Measurements from ENCODE around the gene RASGEF1C.

Gene RASGEF1C

DNA sequence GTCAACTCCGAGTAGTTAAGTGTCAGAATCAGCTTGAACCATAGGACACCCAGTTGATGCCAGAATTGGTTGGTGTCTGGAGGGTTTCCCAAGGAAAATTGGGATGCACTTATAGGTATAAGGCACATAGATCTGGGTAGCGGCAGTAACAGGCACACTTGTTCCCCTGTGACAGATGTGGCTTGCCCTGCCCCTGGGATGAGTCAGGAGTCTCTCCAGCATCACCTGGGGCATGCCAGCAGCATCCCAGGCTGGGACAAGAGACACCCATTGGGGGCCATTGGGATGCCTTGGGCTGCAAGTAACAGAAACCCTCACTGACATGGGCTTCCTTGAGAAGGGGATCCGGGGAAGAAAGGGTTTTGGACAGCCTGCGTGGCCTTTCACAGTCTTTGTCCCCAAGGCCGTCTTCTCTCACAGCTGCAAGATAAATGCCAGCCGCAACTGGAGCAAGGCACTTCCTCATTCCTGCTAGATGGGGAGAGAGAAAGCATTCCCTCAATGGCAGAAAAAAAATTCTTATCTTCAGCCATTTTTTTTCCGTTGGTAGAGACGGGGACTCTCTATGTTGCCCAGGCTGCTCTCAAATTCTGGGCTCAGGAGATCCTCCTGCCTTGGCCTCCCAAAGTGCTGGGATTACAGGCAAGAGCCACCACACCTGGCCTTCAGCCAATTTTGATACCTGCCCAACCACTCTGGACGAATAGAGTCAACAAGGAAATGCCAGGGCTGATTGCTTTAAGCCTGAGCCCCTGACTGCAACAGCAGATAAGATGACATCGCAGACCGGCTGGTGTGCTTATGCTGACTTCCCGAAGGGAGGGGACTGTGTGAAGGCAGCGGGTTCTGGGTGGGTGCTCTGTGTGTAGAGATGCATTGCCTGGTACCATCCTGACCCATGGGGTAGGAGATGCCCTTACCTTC is 124.1 kb downstream of the RASGEF1C start:
- no peaks in the 10 kb centered on the region for H3K9me3 ChIP-seq
- peaks cover 24% of the 10 kb centered on the region for H3K27me3 ChIP-seq
- TF ChIP-seq, protein P1, sequence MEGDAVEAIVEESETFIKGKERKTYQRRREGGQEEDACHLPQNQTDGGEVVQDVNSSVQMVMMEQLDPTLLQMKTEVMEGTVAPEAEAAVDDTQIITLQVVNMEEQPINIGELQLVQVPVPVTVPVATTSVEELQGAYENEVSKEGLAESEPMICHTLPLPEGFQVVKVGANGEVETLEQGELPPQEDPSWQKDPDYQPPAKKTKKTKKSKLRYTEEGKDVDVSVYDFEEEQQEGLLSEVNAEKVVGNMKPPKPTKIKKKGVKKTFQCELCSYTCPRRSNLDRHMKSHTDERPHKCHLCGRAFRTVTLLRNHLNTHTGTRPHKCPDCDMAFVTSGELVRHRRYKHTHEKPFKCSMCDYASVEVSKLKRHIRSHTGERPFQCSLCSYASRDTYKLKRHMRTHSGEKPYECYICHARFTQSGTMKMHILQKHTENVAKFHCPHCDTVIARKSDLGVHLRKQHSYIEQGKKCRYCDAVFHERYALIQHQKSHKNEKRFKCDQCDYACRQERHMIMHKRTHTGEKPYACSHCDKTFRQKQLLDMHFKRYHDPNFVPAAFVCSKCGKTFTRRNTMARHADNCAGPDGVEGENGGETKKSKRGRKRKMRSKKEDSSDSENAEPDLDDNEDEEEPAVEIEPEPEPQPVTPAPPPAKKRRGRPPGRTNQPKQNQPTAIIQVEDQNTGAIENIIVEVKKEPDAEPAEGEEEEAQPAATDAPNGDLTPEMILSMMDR (IDR thresholded peaks at IDR 0.05): no peak
- H3K27ac ChIP-seq: peak overlapping the region; percentile 27
- H3K36me3 ChIP-seq: no peaks in the 10 kb centered on the region
- peaks cover 18 to 25% of the 10 kb centered on the region in 2 experiments for H3K4me1 ChIP-seq (ENCODE audit: control insufficient read depth in 1 of 2, insufficient read depth in 1 of 2, low read depth in 1 of 2, low read length in 1 of 2)
- H3K4me3 ChIP-seq (ENCODE audit: low read depth in 1 of 2, low read length in 1 of 2): no peak overlapping the region

GRCh38 chr5:180083529-180084060 is 125.4 kb downstream of the RASGEF1C start:
- Histone ChIP-seq H3K27ac (no peak overlapping the region), H3K36me3 (no peaks in the 10 kb centered on the region), H3K27me3 (peaks cover 30% of the 10 kb centered on the region), H3K4me3 (ENCODE audit: low read depth in 1 of 2, low read length in 1 of 2) (no peak overlapping the region), H3K4me1 (ENCODE audit: control insufficient read depth in 1 of 2, insufficient read depth in 1 of 2, low read depth in 1 of 2, low read length in 1 of 2) (peaks cover 17 to 25% of the 10 kb centered on the region in 2 experiments), H3K9me3 (no peaks in the 10 kb centered on the region)
- TF ChIP-seq, protein P1 (IDR thresholded peaks at IDR 0.05): no peak

DNA sequence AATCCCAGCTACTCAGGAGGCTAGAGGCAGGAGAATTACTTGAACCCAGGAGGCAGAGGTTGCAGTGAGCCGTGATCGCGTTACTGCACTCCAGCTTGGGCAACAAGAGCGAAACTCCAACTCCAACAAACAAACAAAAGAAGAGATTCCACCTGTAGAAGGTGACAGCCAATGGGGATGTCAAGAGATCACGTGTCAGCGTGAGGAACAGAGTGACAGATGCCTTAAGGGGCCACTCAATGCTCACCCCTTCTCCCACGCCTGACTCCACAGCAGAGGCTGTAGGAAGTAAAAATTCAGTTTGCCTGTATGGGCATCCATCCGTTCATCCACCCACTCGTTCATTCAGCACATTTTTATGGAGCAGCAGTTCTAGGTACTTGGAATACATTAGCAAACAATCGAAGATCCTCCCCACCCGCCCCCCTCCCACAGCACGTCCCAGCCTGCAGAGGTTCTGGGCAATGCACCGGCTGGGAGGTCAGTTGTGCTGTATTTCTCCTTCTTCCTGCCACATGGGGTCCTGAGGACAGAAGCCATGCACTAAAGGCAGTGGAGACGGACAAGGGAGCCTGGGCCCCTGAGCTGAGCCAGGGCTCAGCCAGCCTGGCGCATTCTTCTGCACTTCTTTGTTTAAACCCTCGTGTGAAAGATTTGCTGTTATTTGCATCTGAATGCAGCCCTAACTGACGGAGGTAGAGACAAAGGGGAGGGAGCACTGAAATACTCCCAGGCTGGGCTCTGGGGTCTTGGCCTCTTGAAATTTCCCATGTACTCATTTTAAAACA is 126.2 kb downstream of the RASGEF1C start:
- Histone ChIP-seq H3K36me3 (no peaks in the 10 kb centered on the region), H3K4me1 (ENCODE audit: control insufficient read depth in 1 of 2, insufficient read depth in 1 of 2, low read depth in 1 of 2, low read length in 1 of 2) (peaks cover 17 to 25% of the 10 kb centered on the region in 2 experiments), H3K27me3 (peaks cover 32% of the 10 kb centered on the region), H3K27ac (no peak overlapping the region), H3K4me3 (ENCODE audit: low read depth in 1 of 2, low read length in 1 of 2) (no peak overlapping the region), H3K9me3 (no peaks in the 10 kb centered on the region)
- TF ChIP-seq, protein P1 (IDR thresholded peaks at IDR 0.05): no peak

GRCh38 chr5:180081481-180081880 is 127.5 kb downstream of the RASGEF1C start:
- Histone ChIP-seq H3K4me3 (ENCODE audit: low read depth in 1 of 2, low read length in 1 of 2) (no peak overlapping the region), H3K4me1 (ENCODE audit: control insufficient read depth in 1 of 2, insufficient read depth in 1 of 2, low read depth in 1 of 2, low read length in 1 of 2) (peaks cover 17 to 25% of the 10 kb centered on the region in 2 experiments), H3K27me3 (peaks cover 32% of the 10 kb centered on the region), H3K9me3 (no peaks in the 10 kb centered on the region), H3K27ac (no peak overlapping the region), H3K36me3 (no peaks in the 10 kb centered on the region)
- TF ChIP-seq, protein P1 (IDR thresholded peaks at IDR 0.05): no peak

- TF ChIP-seq, protein P1 (IDR thresholded peaks at IDR 0.05): no peak
- H3K4me3 ChIP-seq (ENCODE audit: low read depth in 1 of 2, low read length in 1 of 2): no peak overlapping the region
- H3K9me3 ChIP-seq: no peaks in the 10 kb centered on the region
- H3K27me3 ChIP-seq: peaks cover 32% of the 10 kb centered on the region
- no peak overlapping the region for H3K27ac ChIP-seq
- peaks cover 17 to 25% of the 10 kb centered on the region in 2 experiments for H3K4me1 ChIP-seq (ENCODE audit: control insufficient read depth in 1 of 2, insufficient read depth in 1 of 2, low read depth in 1 of 2, low read length in 1 of 2)
- H3K36me3 ChIP-seq: no peaks in the 10 kb centered on the region
Observed at GRCh38 chr5:180080486-180081280, 128.3 kb downstream of the RASGEF1C start.
